Activated CD8-positive, alpha-beta memory T cell treated with anti-CD3 and anti-CD28 coated beads, Interleukin-2, amount 50 U/mL, for 1 hour (primary cell): ENCODE measurements around the gene ABR.
"Not testable (repeated sequence)": the region's sequence is repeated elsewhere in the genome, so short reads cannot be mapped to it uniquely, and the experiment has no call there.

ENCODE experiments used
- DNase-seq: peaks from one replicate; pipeline ENCODE4 v3.0.0-alpha.2; 2020; ENCODE audit errors: extremely low read depth

Gene ABR

DNA sequence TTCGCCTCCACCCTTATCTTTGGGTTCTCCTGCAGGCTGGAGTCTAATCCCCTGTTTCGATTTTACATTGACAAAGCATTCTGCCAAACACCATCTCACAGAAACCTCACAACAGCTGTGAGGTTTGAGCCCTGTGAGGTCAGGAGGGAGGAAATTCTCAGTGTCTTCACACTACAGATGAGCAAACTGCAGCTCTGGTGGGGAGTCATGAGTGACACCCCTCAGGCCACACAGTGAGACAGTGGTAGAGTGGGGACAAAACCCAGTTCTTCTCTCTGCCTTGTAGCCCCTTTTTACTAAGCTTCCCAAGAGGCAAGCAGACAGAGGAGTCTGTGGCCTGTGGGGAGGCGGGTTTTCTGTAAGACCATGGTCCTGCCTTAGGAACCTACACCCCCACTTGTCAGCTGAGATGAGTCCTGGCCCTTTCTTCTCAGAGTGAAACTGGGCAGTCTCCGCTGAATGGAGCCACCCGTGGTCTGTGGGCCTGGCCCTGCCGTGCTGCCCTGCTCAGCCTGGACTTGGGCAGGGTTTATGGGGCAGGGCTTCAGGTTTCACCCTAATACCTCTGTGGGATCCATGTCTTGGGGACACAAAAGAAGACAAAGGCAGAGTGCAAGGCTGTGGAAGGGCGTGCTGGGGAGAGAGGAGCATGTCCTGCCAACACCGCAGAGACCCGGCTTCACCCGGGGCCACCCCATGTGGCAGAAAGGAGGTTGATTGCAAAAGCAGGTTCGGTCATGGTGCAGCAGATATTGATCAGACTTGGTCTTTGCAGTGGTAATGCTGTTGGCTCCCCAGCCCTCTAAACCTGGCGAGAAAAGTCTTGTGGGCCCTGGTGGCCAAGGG lies 59.0 kb downstream of the ABR start:
- DNase-seq: no peak

DNA sequence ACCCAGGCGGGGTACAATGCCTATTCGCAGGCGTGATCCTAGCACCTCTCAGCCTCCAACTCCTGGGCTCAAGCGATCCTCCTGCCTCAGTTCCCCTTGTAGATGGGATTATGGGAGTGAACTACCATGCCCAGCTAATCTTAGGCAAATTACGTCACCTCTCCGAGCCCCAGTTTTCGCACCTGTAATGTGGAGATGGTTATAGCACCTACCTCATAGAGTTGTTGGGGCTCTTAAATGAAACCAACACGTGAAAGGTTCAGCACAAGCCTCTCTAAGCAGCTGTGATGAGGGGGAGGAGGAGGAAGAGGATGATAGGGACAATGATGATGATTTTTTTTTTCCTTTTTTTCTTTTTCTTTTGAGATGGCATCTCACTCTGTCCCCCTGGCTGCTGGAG lies 59.9 kb downstream of the ABR start:
- no peak for DNase-seq

DNA sequence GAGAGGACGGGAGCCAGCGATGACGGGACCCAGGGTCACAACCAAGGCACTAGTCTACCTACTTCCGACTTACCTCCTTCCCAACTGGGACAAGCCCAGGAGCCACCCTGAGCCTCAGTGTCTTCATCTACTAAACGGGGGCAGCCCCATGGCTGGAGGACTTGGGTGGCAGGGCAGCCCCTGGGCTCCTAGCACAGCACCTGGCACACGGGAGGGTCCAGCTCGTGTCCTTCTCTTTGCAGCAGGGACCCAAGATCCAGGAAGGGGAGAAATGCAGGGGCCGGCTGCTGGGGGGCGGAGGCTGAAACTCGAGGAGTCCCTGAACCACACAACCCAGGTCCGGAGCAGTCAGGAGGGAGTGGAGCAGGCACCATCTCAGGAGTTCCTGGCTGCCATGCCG lies 63.2 kb downstream of the ABR start:
- DNase-seq: no peak

DNA sequence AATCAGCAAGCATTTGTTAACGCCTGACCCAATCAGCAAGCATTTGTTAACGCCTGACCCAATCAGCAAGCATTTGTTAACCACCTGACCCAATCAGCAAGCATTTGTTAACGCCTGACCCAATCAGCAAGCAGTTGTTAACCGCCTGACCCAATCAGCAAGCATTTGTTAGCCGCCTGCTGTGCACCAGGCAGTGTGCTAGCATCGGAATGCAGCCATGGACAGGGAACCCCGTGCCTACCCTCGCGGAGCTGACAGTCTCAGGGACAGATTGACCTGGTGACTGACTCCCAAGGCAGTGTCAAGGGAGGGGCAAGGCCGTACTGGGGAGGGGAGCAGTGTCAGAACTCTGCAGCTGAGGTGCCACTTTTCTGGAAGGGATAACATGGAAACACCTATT lies 66.9 kb downstream of the ABR start:
- no peak for DNase-seq

DNA sequence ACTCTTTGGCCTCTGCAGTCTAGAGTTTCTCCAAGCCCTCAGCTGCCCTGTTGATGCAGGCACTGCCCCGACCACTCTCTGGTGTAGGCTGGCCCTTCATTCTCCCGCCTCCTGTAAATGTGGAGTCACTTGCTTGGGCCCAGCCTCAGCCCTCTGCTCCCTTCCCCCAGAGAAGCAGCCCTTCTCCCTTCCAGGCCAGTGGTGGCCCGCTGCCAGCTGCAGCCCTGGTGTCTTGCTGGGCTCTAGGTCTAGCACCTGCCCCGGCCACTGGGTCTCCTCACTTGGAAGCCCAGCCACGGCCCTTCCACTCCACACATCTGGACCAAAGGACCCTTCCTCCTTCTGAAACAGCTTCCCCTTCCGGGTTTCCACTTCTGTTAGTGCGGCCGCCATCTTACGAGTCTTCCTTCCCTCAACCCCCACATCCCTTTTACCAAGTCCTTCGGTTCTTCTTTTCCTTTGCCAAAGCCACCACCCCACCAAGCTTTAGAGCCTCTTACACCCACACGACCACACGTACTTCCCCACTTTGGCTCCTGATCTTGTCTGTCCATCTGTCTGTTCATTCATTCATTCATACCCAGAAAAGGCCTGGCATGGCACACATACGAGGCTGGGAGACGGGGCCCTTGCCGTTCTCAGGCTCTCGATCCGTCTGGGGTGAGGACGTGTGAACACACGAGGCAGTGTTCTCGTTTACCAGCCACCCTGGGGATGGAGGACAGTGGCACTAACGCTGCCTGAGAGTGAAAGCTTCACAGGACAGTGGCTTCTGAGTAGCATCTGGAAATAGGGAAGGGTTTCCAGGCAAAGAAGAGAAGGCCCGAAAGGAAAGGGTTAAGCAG lies 68.0 kb downstream of the ABR start:
- no peak for DNase-seq

DNA sequence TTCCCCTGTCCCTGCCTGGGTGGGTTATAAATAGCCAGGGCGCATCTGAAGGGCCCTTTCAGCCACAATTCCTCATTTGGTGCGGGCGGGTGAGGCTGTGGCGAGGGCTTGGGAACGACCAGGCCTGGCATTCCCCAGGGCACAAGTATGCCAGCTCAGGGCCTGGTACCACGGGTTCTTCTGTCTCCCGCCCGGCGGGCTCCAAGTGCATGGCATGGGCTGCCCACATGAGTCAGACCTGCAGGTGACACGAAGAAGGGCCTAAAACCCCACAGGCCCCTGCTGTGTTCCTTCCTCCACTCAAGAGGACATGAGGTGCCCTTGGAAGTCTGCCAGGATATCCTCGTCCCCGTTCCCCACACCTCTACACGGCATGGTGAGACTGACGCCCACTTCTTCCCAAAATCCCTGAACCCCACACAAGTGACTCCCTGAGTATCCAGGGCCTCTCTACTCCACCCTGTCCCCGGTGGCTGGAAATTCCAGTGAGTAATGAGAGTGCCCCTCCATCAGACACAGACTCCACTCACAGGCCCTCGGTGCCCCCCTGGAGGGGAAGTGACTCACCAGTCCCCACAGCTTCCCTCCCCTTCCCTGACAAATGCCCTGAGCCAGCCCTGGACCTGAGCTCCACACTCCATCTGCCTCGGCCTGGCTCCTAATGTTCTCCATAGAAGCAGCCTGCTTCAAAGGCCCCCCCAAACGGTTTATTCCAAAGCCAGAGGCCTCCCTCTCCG lies 68.8 kb downstream of the ABR start:
- no peak for DNase-seq

DNA sequence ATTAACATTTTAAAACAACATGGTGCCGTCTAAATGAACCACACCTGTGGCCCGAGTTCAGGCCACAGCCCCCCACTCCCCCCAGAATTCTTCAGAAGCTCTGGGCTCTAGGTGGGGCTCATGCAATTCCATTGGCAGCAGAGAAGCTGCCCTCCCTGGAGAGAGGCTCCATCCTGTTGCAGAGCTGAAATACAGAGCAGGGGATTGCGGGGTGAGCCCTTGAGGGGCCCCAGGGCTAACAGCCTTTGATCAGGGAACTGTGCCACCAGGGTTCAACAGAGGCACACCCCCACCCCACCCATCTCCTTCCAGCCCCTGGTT lies 69.3 kb downstream of the ABR start:
- DNase-seq: no peak

DNA sequence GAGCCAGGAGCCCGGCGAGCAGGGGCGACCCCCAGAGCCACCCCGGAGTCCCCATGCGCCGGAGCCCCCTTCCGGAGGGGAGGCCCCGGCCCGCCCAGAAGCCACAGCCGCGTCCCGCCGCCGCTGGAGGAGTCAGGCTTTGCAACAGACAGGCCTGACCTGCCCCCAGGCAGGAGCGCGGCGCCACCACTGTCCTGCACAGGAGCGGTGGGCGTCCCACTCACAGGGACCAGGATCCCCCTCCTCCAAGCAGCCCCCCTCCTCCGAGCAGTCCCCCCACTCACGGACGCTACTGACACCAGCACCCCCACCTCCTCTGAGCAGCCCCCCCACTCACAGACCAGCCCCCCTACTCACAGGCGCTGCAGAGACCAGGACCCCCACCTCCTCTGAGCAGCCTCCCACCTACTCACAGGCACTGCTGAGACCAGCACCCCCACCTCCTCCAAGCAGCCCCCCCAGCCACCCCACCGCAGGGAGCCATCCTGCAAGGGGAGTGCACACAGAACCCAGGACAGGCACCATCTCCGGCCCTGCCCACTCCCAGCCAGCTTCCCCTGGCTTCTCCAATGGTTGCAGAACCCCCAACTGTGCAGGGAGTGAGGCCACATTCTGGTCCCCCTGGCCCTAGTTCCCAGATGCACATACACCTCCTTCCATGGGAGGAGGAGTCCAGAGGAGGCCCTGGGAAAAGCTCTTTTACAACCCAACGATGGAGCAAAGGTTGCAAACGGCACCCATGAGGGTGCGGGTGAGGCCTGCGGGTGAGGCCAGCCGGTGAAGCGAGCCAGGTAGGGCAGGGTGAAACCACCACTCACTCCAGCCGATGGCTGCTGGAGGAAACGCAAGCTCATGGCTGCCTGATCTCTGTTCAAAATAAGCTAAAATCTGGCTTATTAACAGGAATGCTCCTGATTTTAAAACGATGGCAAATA lies 69.9 kb downstream of the ABR start:
- DNase-seq: no peak

DNA sequence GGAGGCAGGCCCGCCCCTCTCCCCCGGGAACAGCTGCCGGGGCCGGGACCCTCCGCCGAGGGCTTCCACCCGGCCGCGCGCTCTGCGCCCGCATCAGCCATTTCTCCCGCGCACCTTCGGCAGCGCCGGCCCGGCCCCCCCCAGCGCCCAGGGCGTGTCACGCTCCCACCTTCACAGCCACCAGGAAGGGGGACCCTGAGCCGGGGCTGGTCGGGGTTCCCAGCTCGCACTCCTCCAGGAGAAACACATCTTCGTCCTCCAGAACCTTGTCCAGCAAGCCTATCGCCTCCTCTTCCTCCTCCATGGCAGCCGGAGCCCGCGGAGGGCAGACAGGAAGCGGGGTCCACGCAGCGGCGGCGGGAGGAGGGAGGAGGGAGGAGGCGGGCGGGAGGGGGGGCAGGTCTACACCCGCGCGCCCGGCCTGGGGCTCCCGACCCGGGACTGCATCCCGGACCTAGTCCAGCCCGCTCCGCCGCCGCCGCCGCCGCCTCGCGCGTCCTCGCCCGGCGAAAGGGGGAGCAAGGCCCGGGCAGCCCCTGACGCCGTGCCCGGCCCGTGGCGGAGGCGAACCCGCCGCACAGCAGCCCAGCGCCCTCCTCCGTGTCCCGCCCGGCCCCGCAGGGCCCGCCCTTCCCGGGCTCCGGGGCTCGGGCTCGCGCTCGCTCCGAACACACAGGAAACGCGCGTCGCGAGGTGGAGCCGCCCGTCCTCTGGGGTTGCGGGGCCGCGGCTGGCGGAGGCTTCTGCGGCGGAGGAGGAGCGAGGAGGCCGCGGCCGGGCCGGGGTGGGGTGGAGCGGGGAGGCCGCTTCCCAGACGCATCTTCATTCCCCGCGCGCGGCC lies 70.8 kb downstream of the ABR start:
- DNase-seq: no peak

DNA sequence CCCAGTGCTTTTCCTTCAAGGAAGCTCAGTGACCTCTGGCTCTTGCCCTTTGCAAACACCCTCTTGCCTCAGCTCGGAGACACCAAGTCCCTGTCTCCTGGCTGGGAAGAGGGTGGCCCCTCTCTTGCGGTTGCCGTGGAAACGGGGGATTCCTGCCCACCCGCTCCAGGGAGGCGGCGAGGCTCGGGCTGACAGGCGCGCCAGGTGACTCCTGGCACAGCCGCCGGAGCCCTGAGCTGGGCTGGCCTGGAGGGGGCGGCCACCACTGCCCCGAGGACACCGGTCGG lies 71.4 kb downstream of the ABR start:
- DNase-seq: no peak

DNA sequence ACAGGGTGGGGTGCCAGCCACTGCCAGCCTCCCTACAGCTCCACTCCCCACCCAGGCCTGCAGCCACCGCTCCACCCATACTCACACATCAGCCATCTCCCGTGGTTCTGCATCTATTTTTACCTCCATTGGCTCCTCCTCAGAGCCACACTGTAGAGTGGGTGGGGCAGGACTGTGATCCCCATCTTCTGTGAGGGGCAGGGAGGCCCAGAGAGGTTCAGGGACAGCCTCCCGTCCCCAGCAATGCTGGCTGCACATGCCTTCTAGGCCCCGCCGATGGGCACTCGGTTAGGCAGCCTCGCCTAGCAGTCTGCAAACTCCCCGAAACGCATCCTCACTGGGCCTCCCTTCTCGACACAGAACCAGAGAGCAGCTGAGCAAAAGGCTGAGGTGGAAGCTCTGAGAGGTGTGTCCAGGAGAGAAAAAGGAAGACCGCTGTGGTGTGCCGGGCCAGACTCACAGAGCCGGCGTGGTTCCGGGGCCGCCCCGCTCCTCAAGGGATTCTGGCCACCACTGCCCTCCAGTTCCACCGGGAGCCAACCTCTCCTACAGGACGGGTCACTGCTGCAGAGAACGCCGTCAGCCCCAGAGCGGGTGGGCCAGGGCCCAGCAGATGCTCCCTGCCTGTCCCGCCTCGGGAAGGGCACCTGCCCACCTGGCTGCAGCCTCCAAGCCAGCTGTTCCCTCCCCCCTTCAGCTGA lies 71.9 kb downstream of the ABR start:
- no peak for DNase-seq

DNA sequence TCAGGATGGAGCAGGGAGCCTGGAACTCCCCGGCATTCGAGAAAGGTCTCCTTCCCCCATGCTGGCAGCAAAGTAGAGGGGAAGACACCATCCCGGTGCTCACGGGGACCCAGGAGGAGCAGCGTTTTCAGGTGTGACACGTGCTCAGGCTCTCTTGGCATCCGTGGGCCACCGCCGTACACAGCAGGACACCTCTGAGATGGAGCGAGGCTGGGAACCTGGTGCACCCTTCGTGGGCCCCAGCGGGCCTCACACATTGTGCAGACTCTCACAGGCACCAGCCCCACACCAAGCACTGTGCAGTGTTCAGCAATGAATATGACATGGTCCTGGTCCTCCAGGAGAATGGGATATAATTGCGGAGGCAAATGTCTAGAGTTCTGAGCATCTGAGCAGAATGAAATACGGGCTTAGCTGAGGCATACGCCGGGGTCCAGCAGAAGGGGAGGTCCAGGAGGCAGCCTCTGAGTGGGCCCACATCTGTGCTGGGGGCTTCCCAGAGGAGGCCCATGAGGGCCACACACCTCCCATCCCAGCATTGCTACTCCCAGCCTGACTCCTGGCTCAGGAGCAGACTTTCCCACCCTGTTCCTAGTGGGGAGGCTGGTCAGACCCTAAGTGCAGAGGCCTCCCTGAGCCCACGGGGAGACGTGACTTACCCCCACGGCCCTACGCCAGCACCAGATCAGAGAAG lies 72.6 kb downstream of the ABR start:
- DNase-seq: no peak

DNA sequence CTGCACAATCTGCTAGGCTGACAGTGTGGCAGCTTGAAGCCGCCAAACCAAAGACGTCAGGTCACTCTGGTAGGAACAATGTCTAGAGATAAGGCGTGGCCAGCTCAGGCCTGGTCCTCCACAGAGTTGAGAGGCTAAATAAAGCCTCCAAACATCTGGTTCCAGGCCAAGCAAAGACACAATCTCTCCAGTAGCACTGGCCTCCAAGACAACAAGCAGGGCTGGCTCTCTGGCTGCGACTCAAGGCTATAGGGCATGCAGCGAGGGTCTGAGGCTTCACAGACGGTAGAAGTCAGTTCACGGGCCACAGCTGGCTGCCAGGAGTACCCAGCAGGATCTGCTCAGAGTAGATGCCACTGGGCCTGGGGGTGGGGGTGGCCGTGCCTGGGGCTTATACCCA lies 75.6 kb downstream of the ABR start:
- no peak for DNase-seq

DNA sequence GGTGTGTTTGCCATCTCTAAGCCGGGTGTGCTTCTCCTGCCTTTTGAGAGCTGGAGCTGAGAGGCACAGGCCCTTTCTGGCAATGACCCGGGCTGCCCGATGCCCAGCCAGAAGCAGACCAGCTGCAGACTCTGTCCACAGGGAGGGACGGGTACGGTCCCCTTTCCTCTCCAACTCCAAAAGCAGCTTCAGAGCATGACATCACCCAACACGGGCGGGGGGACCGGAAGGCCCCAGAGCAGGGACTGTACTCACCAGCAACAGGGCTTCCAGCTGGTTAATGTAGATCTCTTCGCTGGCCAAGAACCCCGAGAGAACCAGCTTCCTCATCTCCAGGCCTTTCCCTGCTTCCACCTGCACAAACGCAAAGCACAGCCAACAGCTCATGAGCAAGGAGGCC lies 79.4 kb downstream of the ABR start:
- DNase-seq: no peak

DNA sequence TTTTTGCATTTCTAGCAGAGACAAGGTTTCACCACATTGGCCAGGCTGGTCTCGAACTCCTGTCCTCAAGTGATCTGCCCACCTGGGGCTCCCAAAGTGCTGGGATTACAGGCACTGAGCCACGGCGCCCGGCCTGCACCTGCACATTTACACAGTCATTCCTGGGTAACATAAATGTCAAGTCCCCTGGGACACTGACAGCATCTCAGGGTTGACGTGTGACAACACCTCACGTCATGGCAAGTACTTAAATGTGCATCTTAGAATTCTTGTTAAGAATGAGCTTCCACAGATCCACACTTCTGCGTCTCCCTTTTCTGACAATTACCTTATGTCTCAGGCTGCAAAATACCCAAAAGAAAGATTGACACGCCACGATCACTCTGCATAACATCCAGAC lies 80.5 kb downstream of the ABR start:
- DNase-seq: no peak

DNA sequence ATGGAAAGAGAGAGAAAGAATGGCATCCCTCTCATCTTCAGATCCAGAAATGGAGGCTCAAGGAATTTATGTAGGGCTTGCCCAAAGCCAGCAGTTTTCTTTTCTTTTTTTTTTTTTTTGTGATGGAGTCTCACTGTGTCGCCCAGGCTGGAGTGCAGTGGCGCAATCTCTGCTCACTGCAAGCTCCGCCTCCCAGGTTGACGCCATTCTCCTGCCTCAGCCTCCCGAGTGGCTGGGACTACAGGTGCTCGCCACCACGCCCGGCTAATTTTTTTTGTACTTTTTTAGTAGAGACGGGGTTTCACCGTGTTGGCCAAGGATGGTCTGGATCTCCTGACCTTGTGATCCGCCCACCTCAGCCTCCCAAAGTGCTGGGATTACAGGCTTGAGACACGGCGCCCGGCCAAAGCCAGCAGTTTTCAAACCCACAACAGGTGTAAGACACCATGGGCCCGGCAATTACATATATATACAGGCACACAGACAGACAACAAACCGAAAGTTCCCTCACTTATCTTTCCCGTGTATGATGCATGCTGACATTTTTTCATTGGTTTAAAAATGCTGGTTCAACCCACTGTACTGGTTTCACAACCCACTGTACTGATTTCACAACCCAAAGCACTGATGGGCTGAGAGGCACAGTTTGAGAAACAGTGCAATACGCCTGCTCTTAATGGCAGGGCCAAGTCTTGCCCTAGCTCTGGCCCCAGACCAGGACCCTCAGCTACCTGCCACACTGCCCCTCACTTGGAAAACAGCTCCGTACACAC lies 81.6 kb downstream of the ABR start:
- not testable (repeated sequence) for DNase-seq

DNA sequence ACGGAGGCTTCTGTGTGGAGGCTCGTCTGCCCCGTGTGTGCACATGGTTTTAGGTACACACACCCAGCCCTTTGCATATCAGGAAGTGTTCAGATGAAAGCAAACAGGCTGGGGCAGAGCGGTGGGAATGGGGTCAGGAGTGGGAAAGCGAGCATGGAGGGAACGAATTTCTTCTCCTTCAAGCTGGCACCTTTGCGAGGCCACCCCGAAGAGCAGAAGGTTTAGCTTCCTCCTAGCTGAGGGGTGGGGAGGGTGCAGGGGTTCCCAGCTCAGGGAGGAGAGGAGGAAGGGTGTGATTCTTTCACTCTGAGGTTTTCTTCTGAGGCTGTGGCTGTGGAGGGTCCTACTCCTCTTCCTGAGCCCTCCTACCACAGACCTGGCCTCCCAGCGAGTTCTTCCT lies 83.6 kb downstream of the ABR start:
- no peak for DNase-seq

DNA sequence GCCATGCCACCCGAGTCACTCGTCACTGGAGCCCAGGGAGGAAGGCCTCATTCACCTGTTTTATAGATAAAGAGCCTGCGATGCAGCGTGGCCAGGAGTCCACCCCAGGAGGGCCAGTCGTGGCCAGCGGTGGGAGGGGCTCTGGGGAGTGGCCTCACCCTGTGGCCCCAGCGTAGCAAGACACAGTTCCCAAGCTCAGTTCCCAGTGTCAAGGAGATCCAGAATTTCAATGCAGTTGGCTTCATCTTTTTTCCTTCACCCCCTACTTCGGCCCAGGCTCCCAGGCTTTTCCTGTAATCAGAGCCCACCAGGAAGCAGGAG lies 84.0 kb downstream of the ABR start:
- DNase-seq: no peak
